Panc1 (cell line): Measurements from ENCODE around the gene UNC5B. TPM values are rescaled to one million over a fixed set of nuclear protein-coding genes. Genes with fewer than 3 reads are reported as not detected.

ENCODE experiments used
- ATAC-seq: fragments of 200-7000 bp; cut with Tn5 transposase; 2 replicates; pipeline ENCODE4 v1.9.1; 2020; ENCODE audit warnings: mild to moderate bottlenecking, moderate library complexity
- BruUV-seq: library from RNA; stranded (reverse); fragments of 400-500 nt; replicated peaks from 2 replicates; lab custom pipeline; 2021; lab: Mats Ljungman, UMichigan
- CTCF ChIA-PET: fragments of 300-600 bp; sonication (Branson Sonifier 250); formaldehyde crosslinking; loops from one replicate; lab custom pipeline; 2022; ENCODE audit warnings: antibody characterized with exemption; lab: Charles Lee
- POLR2A ChIA-PET: fragments of 300-600 bp; sonication (Branson Sonifier 250); formaldehyde crosslinking; loops from one replicate; lab custom pipeline; 2022; ENCODE audit warnings: antibody characterized with exemption; lab: Charles Lee
- DNase-seq: peaks from one replicate; pipeline ENCODE4 v3.0.0-alpha.2; 2010; ENCODE audit warnings: low read depth, low spot score
- H3K27ac ChIP-seq: 2 replicates; pipeline ENCODE4 v1.5.1; 2011; ENCODE audit warnings: mild to moderate bottlenecking, low read length, inconsistent platforms
- H3K27me3 ChIP-seq: fragments of 200-500 bp; sonication (Bioruptor generic); 2 replicates; pipeline ENCODE4 v1.6.0; 2014; ENCODE audit warnings: low read length, inconsistent platforms; ENCODE audit not compliant: control insufficient read depth, insufficient read depth
- H3K36me3 ChIP-seq: fragments of 200-500 bp; sonication (Bioruptor generic); 2 replicates; pipeline ENCODE4 v1.5.1; 2014; ENCODE audit warnings: inconsistent platforms, mild to moderate bottlenecking, low read length, moderate library complexity; ENCODE audit not compliant: control insufficient read depth, insufficient read depth
- H3K4me1 ChIP-seq: 2 replicates; pipeline ENCODE4 v1.5.1; 2011; ENCODE audit warnings: inconsistent platforms, mild to moderate bottlenecking, low read length, moderate library complexity; ENCODE audit not compliant: control insufficient read depth, insufficient read depth
- H3K4me3 ChIP-seq, 2 experiments: 2 replicates each; pipeline ENCODE4 v1.5.1; 2011 to 2012; ENCODE audit warnings: low read depth in 2 of 2, low read length in 2 of 2, mild to moderate bottlenecking in 2 of 2, inconsistent platforms in 1 of 2, moderate library complexity in 1 of 2
- H3K9me3 ChIP-seq: fragments of 200-500 bp; sonication (Bioruptor generic); 2 replicates; pipeline ENCODE4 v1.5.1; 2014; ENCODE audit warnings: low read depth, mild to moderate bottlenecking, inconsistent platforms, low read length, moderate library complexity; ENCODE audit not compliant: control insufficient read depth, insufficient read depth
- CTCF ChIP-seq: fragments of 450-650 bp; IDR thresholded peaks from 2 replicates; pipeline ENCODE4 v1.5.1; 2017; ENCODE audit warnings: mild to moderate bottlenecking
- POLR2AphosphoS5 ChIP-seq: IDR thresholded peaks from 2 replicates; pipeline ENCODE4 v1.6.1; 2012; ENCODE audit warnings: mild to moderate bottlenecking, low read depth, low read length, moderate library complexity
- REST ChIP-seq, 2 experiments: IDR thresholded peaks; 2 replicates each; pipeline ENCODE4 v1.6.1; 2011 to 2012; ENCODE audit warnings: low read depth in 2 of 2, control low read depth in 1 of 2, low read length in 1 of 2, mild to moderate bottlenecking in 1 of 2, moderate library complexity in 1 of 2; ENCODE audit not compliant: insufficient read depth in 1 of 2
- SIN3A ChIP-seq: IDR thresholded peaks from 2 replicates; pipeline ENCODE4 v1.6.1; 2012; ENCODE audit warnings: low read depth, mild to moderate bottlenecking, low read length, moderate library complexity, borderline replicate concordance; ENCODE audit not compliant: insufficient read depth
- TCF7L2 ChIP-seq: IDR thresholded peaks from 2 replicates; pipeline ENCODE4 v1.6.1; 2011; ENCODE audit warnings: mild to moderate bottlenecking, low read depth, low read length, inconsistent platforms
- in situ Hi-C: cut with HindIII; loops from 2 replicates; pipeline ENCODE4 v1.10.0; 2016; ENCODE audit warnings: low sequenced_read_pairs, low pct_unique_long_range_greater_than_20kb
- intact Hi-C: fragments of 100-400 bp; cut with micrococcal nuclease; formaldehyde crosslinking; loops from one replicate; pipeline ENCODE4 v1.10.0; 2022; ENCODE audit not compliant: unreplicated experiment
- total RNA-seq: library from RNA; stranded (reverse); gene quantifications from one replicate; pipeline ENCODE4 v1.2.1, GENCODE V29; 2021; ENCODE audit not compliant: unreplicated experiment

UNC5B gene
- total RNA-seq, 1 experiment from 2014 or later, result 1.1 TPM

- TF ChIP-seq CTCF, result peak; percentile 33; the same call in 1 of the 2 replicates
- TF ChIP-seq TCF7L2, result no peak
- Histone ChIP-seq H3K27ac (no peak overlapping the region), H3K27me3 (peaks cover 16% of the 10 kb centered on the region), H3K4me3 (peak overlapping the region; percentile 39 to 55), H3K4me1 (peaks cover 14% of the 10 kb centered on the region), H3K36me3 (peaks cover 4% of the 10 kb centered on the region; the same call in 1 of the 2 replicates), H3K9me3 (no peaks in the 10 kb centered on the region)
- ChIA-PET CTCF (interaction anchor here (0.5 kb wide), 1 partner anchor 41 kb away, joined by 7 read pairs; no protein-coding TSS in a partner anchor), POLR2A (no interaction called here)
- no TSS peak for BruUV-seq
- ATAC-seq (no peak), DNase-seq (no peak)
- intact Hi-C loops, result no loop called here
- in situ Hi-C loops, result no loop called here
Observed at GRCh38 chr10:71217266-71218045, 5.1 kb downstream of the UNC5B start.

- POLR2A ChIA-PET, result no interaction called here
- H3K36me3 ChIP-seq, result peaks cover under 1% of the 10 kb centered on the region; the same call in 1 of the 2 replicates
- TF ChIP-seq REST (IDR thresholded peaks at IDR 0.05; ENCODE audit: insufficient read depth in 1 of 2, low read depth in 2 of 2, low read length in 1 of 2), result no peak
- no peak overlapping the region for H3K4me3 ChIP-seq
- peaks cover 13% of the 10 kb centered on the region for H3K27me3 ChIP-seq
- no TSS peak for BruUV-seq
- 0 out of 2 replicates have a peak, but pooled peaks have one; percentile 11 for ATAC-seq
- DNase-seq, result no peak
- CTCF ChIA-PET, result no interaction called here
- intact Hi-C loops (no loop called here), in situ Hi-C loops (no loop called here)
- no peaks in the 10 kb centered on the region for H3K9me3 ChIP-seq
- H3K4me1 ChIP-seq, result peaks cover 14% of the 10 kb centered on the region
- no peak overlapping the region for H3K27ac ChIP-seq
Observed at GRCh38 chr10:71218046-71218650, 5.8 kb downstream of the UNC5B start.

GRCh38 chr10:71218651-71219050, 6.3 kb downstream of the UNC5B start:
- ATAC-seq (no peak), DNase-seq (no peak)
- Histone ChIP-seq H3K27me3 (peaks cover 13% of the 10 kb centered on the region), H3K4me3 (no peak overlapping the region), H3K27ac (no peak overlapping the region), H3K36me3 (no peaks in the 10 kb centered on the region), H3K9me3 (no peaks in the 10 kb centered on the region), H3K4me1 (peaks cover 14% of the 10 kb centered on the region)
- BruUV-seq, result no TSS peak
- POLR2A ChIA-PET, result no interaction called here
- intact Hi-C loops (no loop called here), in situ Hi-C loops (no loop called here)
- CTCF ChIA-PET, result no interaction called here
- no peak for TF ChIP-seq POLR2AphosphoS5
- TF ChIP-seq CTCF, result no peak
- TF ChIP-seq TCF7L2, result no peak
- TF ChIP-seq SIN3A, result no peak
- TF ChIP-seq REST (IDR thresholded peaks at IDR 0.05; ENCODE audit: insufficient read depth in 1 of 2, low read depth in 2 of 2, low read length in 1 of 2), result no peak
